HG02970 (cell line): ENCODE results near the gene POMGNT2.

ENCODE experiments used
- ATAC-seq: cut with Tn5 transposase; IDR thresholded peaks from one replicate; pipeline ENCODE4 v1.9.1; 2021; ENCODE audit warnings: mild to moderate bottlenecking, moderate library complexity, moderate number of reproducible peaks; ENCODE audit not compliant: unreplicated experiment, low FRiP score

The POMGNT2 gene

GRCh38 chr3:43105596-43106292 is at the start of gene POMGNT2:
Gene POMGNT2, minus strand, starts transcription at chr3:43106079. Its CDS starts 24,648 bp downstream, at chr3:43081431.
- no peak for ATAC-seq

GRCh38 chr3:43154980-43155379 is 49.1 kb upstream of the POMGNT2 start:
- ATAC-seq, result no peak

- no peak for ATAC-seq
Observed at GRCh38 chr3:43153216-43154083, 47.6 kb upstream of the POMGNT2 start.

GRCh38 chr3:43152649-43153048 is 46.8 kb upstream of the POMGNT2 start:
- ATAC-seq, result no peak

- no peak for ATAC-seq
Observed at GRCh38 chr3:43148033-43148432, 42.2 kb upstream of the POMGNT2 start.

GRCh38 chr3:43146599-43146998 is 40.7 kb upstream of the POMGNT2 start:
- ATAC-seq, result no peak

- ATAC-seq, result no peak
Observed at GRCh38 chr3:43144761-43145490, 39.0 kb upstream of the POMGNT2 start.

GRCh38 chr3:43142472-43142871 is 36.6 kb upstream of the POMGNT2 start:
- ATAC-seq, result no peak

- no peak for ATAC-seq
Observed at GRCh38 chr3:43138488-43139231, 32.8 kb upstream of the POMGNT2 start.

GRCh38 chr3:43132870-43133636 is 27.2 kb upstream of the POMGNT2 start:
- no peak for ATAC-seq

GRCh38 chr3:43132193-43132592 is 26.3 kb upstream of the POMGNT2 start:
- ATAC-seq, result no peak

GRCh38 chr3:43128464-43128863 is 22.6 kb upstream of the POMGNT2 start:
- no peak for ATAC-seq

- ATAC-seq, result no peak
Observed at GRCh38 chr3:43126536-43126935, 20.7 kb upstream of the POMGNT2 start.

- no peak for ATAC-seq
Observed at GRCh38 chr3:43123895-43124294, 18.0 kb upstream of the POMGNT2 start.

GRCh38 chr3:43120937-43121336 is 15.1 kb upstream of the POMGNT2 start:
- no peak for ATAC-seq

GRCh38 chr3:43117257-43117656 is 11.4 kb upstream of the POMGNT2 start:
- no peak for ATAC-seq

- ATAC-seq, result no peak
Observed at GRCh38 chr3:43113671-43114070, 7.8 kb upstream of the POMGNT2 start.

GRCh38 chr3:43106293-43106628 is 382 bp upstream of the POMGNT2 start:
- ATAC-seq, result no peak

- no peak for ATAC-seq
Observed at GRCh38 chr3:43104660-43105595, 951 bp downstream of the POMGNT2 start.
